GM12892 (cell line): ENCODE results near the gene GFOD2.
A peak's percentile ranks its signal among the peaks of the same experiment; 100 is the strongest.

ENCODE experiments used
- DNase-seq: peaks from one replicate; pipeline ENCODE4 v3.0.0; 2011; ENCODE audit not compliant: insufficient read length
- FAIRE-seq: peaks from 2 replicates; lab custom pipeline; 2011; peaks lifted over from hg19 to GRCh38; lab: Jason Lieb, UNC
- POLR2A ChIP-seq: IDR thresholded peaks from 2 replicates; pipeline ENCODE4 v1.6.1; 2011; ENCODE audit warnings: low read depth, low read length, control low read depth
- POLR2AphosphoS5 ChIP-seq: IDR thresholded peaks from 2 replicates; pipeline ENCODE4 v1.6.1; 2011; ENCODE audit warnings: low read depth, low read length, control low read depth
- TAF1 ChIP-seq: IDR thresholded peaks from 2 replicates; pipeline ENCODE4 v1.6.1; 2011; ENCODE audit warnings: low read depth, mild to moderate bottlenecking, control low read depth, low read length, borderline replicate concordance

GFOD2 gene

DNA sequence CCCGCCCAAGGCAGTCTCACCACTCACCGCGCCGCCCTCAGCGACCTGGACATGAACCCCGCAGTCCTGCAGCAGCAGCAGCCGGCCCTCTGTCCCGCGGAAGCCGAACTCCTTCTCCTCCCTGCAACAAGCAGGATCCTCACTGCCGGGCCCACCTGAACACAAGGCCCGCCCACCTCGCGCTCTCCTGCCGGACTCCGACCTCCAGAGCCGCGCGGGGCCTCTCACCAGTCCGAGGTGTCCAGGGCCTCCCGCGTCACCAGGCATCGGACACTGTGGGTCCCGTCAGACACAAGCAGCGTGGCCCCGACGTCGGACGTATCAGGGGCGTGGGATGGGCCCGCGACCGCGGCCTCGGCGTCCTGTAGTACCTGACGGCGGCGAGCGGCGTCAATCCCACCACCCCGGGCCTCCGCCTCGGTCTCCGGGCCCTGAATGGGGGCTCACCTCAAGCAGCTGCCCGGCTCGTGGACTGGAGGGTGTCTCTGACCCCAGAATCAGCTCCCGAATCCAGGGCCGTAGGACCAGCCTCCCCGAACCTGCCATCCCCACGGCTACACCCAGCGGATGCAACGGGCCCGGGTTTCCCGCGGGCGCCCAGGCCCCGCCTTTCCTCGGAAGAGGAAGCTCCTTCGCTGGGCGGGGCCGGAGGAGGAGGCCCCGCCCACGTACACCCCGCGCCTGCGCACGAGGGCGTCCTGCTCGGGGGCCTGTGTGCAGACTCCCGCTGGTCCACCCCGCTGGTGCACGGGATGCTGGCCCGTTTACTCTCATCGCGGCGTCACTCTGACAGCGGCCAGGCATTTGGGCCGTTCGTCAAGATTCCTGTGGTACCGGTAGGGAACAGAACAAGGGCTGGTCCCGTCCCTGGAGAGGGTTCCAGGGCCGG lies 59.2 kb downstream of the GFOD2 start, which contains the start of gene ACD:
Gene ACD (minus strand): TSS at position 586 of the 889 bp plus-strand sequence. CDS start 40 bp downstream, at position 546.
- FAIRE-seq (no peak), DNase-seq (peak; percentile 100)
- no peak; the same call in 1 of the 2 replicates for TF ChIP-seq POLR2AphosphoS5
- peak; percentile 75 for TF ChIP-seq POLR2A
- peak; percentile 28; the same call in 1 of the 2 replicates for TF ChIP-seq TAF1

- FAIRE-seq (no peak), DNase-seq (no peak)
- TF ChIP-seq POLR2A (no peak), POLR2AphosphoS5 (no peak), TAF1 (no peak)
Observed at GRCh38 chr16:67658849-67659674, 60.1 kb downstream of the GFOD2 start.

DNA sequence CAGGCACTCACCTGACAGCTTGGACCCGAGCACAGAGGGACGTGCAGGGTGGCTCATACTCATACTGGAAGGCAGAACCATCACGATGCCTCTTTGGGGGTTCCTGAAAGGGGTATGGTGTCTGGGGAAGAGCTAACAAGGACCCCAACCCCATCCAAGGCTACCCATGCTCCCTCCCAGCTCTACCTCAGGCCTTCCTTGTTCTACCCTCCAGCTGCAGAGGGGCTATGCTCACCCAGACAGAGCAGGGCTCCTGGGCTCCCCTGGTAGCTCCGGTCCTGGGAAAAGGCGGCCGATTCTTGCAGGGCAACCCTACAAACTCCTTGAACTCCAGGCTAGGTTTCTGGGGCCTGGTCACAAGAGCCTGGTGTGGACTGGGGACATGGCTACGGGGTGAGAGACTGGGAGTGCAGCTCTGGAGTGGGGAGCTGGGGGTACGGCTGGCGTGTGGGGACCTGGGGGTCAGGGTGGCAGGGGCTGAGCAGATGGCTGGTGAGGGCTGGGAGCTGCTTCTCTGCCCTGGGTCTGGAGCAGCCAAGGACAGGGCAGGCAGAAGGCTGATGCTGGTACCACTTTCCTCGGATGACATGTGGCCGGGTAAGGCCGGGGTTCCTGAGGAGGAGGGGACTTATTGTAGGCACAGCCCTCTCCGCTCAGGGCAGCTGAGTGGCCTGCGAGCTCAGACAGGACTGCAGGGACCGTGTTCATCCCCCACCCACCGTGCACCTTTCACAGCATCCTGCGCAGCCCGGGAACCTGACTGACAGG lies 61.2 kb downstream of the GFOD2 start:
- no peak; the same call in 1 of the 2 replicates for TF ChIP-seq POLR2AphosphoS5
- no peak; the same call in 1 of the 2 replicates for TF ChIP-seq POLR2A
- no peak for TF ChIP-seq TAF1
- no peak for FAIRE-seq
- DNase-seq = no peak

- FAIRE-seq (no peak), DNase-seq (no peak)
- TF ChIP-seq POLR2A = no peak; the same call in 1 of the 2 replicates
- no peak for TF ChIP-seq TAF1
- no peak for TF ChIP-seq POLR2AphosphoS5
Observed at GRCh38 chr16:67657017-67657608, 62.0 kb downstream of the GFOD2 start.

DNA sequence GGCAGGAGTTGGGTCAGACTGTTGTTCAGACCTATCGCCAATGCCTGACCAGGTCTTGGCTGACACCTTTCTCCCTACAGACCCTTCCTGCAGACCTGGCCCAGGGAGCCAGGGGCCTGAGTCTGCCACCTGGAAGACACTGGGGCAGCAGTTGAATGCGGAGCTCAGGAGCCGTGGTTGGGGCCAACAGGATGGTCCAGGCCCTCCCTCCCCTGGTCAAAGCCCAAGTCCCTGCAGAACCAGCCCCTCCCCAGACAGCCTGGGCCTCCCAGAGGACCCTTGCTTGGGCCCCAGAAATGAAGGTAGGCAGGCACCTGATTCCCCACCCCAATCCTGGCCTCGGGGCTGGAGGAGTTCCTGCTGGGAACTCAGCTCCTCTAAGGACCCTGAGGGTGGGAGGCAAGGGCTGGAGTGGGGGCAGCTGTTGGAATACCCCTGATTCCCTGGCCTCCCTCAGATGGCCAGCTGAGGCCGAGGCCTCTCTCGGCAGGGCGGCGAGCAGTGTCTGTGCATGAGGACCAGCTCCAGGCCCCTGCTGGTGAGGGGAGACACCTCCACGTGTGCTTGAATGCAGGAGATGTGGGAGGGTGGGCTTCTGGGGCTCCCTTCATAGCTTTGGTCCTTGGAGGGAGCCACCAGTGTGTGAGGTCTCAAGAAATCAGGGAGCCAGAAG lies 62.6 kb downstream of the GFOD2 start:
- no peak for FAIRE-seq
- TF ChIP-seq POLR2A = 0 out of 2 replicates have a peak, but pooled peaks have one; percentile 38
- no peak for TF ChIP-seq POLR2AphosphoS5
- TF ChIP-seq TAF1 = no peak
- DNase-seq = no peak

DNA sequence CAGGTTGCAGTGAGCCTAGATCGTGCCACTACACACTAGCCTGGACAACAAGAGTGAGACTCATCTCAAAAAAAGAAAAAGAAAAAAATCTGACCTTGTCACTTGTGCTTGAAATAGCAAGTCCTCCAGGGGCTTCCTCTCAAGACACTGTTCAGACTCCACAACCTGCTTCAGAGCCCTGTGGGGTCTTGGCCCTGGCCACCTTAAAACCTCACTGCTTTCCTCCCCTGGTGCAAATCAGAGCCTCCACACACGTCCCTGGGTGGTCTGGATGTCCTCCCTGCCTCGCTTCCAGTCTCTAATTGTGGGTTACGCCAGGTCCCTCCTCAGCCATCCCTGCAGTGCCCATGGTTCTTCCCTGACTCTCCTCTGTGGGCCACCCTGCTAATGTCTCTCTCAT lies 63.8 kb downstream of the GFOD2 start:
- DNase-seq (no peak), FAIRE-seq (no peak)
- TF ChIP-seq TAF1 (no peak), POLR2A (no peak), POLR2AphosphoS5 (no peak)

DNA sequence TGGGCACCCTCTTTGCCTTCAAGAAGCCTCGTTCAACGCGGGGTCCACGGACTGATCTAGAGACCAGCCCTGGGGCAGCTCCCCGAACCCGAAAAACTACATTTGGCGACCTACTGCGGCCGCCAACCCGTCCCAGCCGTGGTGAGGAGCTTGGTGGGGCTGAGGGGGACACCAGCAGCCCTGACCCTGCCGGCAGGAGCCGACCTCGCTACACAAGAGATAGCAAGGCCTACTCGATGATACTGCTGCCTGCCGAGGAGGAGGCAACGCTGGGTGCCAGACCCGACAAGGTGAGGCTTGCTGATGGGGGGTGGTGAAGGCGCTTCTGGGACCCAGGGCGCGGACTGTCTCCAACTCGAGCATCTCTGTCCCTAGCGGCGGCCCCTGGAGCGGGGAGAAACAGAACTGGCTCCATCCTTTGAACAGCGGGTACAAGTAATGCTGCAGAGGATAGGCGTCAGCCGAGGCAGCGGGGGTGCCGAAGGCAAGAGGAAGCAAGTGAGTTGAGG lies 64.7 kb downstream of the GFOD2 start:
- no peak for TF ChIP-seq POLR2A
- no peak for TF ChIP-seq POLR2AphosphoS5
- TF ChIP-seq TAF1 = no peak
- DNase-seq = no peak
- no peak for FAIRE-seq

DNA sequence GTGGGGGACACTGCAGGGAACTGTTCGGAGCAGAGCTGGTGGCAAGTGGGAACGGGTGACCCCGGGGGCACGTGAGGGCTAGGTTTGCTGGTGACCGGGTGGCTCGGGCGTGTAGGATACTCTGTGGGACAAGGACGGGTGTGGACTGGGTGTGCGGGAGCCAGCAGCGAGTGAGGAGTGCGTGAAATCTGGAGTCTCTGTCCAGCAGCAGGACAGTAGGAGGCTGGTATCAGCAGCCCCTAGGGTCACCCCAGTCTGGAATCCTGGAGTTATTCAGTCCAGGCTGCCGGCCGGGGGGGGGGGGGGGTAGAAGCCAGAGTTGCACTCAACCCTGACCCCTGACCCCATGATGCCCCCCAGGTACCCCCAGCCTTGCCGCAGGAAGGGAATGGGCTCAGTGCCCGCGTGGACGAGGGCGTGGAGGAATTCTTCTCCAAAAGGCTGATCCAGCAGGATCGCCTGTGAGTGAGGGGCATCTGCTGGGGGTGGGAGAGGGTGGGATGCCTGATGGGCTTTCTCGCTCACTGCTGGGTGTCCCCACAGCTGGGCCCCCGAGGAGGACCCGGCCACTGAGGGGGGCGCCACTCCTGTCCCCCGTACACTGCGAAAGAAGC lies 65.2 kb downstream of the GFOD2 start:
- DNase-seq (no peak), FAIRE-seq (no peak)
- TF ChIP-seq POLR2AphosphoS5 = no peak
- no peak for TF ChIP-seq POLR2A
- TF ChIP-seq TAF1 = no peak

DNA sequence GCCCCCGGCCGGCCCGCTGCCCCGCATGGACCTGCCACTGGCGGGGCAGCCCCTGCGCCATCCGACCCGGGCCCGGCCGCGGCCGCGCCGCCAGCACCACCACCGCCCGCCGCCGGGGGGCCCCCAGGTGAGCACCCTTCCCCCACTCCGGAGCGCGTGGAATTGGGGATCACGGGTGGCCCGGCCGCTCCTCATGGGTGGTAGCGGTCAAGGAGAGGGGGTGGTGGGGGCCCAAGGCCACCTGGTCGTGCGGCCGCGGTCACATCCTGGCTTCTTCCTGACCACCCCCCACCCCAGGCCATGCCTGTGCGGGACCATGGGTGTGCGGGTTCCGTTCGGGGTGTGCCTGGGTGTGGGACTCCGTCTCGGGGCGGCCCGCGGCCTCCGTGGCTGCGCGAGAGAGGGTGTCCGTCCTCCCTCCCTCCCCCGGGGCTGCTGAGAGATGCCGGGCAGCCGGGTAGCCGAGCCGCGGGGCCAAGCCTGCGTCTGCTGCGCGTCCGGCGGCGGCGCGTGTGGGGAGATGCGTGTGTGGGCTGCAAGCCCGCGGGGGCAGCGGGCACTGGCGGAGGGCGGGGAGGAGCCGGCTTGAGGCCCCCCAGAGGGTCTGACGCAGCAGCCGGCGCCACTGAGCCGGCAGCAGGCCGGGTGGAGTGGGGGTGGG lies 65.9 kb downstream of the GFOD2 start:
- FAIRE-seq (no peak), DNase-seq (no peak)
- TF ChIP-seq POLR2A (no peak), TAF1 (no peak), POLR2AphosphoS5 (no peak)
